WTC11 (cell line): ENCODE data around the gene UBAP2.

ENCODE experiments used
- FOXP1 ChIP-seq: sonication (generic); formaldehyde crosslinking; IDR thresholded peaks from 2 replicates; pipeline ENCODE4 v1.8.0; 2022; ENCODE audit warnings: missing genetic modification reagents, mild to moderate bottlenecking, moderate library complexity, borderline replicate concordance
- TF ChIP-seq, protein P1 (sequence below): fragments of 200-600 bp; IDR thresholded peaks from 2 replicates; pipeline ENCODE4 v1.8.0; 2022; ENCODE audit warnings: antibody characterized with exemption

DNA sequence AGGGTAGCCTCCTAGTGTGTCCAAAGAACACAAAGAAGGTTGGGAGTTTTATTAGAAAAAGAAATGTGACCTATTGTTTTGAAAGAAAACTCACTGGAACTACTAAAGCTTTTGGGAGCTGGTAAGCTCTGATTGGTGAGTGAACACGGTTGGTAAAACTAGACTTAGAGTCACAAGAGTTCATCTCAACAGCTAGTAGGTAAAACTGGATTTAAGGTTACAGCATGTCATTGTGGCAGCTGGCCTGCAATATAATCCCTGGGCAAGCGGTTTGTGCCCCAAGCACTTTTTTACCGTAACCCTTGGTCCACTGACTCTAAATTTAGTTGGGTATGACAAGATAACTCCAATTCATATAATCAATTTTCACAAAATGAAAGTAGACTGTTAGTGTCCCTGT lies 47.4 kb downstream of the UBAP2 start:
- TF ChIP-seq, protein P1, sequence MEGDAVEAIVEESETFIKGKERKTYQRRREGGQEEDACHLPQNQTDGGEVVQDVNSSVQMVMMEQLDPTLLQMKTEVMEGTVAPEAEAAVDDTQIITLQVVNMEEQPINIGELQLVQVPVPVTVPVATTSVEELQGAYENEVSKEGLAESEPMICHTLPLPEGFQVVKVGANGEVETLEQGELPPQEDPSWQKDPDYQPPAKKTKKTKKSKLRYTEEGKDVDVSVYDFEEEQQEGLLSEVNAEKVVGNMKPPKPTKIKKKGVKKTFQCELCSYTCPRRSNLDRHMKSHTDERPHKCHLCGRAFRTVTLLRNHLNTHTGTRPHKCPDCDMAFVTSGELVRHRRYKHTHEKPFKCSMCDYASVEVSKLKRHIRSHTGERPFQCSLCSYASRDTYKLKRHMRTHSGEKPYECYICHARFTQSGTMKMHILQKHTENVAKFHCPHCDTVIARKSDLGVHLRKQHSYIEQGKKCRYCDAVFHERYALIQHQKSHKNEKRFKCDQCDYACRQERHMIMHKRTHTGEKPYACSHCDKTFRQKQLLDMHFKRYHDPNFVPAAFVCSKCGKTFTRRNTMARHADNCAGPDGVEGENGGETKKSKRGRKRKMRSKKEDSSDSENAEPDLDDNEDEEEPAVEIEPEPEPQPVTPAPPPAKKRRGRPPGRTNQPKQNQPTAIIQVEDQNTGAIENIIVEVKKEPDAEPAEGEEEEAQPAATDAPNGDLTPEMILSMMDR = no peak
- no peak for TF ChIP-seq FOXP1
